Measurements from ENCODE around the gene VSIG4. TPM values are rescaled to one million over a fixed set of nuclear protein-coding genes. Genes with fewer than 3 reads are reported as not detected.

VSIG4 gene
- total RNA-seq, 2 donors from 2014 or later = 14.5 to 31.5 TPM

DNA sequence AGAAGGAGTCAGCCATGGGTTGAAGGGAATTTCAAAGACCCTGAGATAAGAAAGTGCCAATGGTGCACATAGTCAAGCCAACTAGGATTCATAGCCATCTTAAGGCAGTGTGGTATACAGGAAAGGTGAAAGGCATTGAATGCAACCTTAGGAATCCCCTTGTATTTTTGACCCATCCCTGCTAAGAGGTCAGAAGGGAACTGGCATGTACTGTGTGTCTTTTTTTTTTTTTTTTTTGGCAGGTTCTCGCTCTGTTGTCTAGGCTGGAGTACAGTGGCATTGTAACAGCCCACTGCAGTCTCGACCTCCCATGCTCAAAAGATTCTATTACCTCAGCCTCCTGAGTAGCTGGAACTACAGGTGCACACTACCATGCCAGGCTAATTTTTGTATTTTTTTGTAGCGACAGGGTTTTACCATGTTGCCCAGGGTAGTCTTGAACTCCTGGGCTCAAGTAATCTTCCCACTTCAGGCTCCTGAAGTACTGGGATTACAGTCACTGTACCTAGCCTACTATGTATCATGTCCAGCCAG lies 40.8 kb downstream of the VSIG4 start:
- Histone ChIP-seq H3K9me3 (no peaks in the 10 kb centered on the region), H3K27ac (no peak overlapping the region), H3K4me3 (no peak overlapping the region), H3K27me3 (replicated peaks; ENCODE audit: insufficient read depth) (no peaks in the 10 kb centered on the region), H3K36me3 (no peaks in the 10 kb centered on the region), H3K4me1 (replicated peaks) (no peaks in the 10 kb centered on the region)
- intact Hi-C loops (cut with DNase I) = no loop called here
- WGBS = 95% methylated on average over 3 of the region's 3 CpGs
- DNase-seq (ENCODE audit: low spot score) = no peak
- no peak for TF ChIP-seq POLR2A (IDR thresholded peaks at IDR 0.05)
- no peak for TF ChIP-seq POLR2AphosphoS5 (IDR thresholded peaks at IDR 0.05)
- no peak for TF ChIP-seq CTCF (IDR thresholded peaks at IDR 0.05)

DNA sequence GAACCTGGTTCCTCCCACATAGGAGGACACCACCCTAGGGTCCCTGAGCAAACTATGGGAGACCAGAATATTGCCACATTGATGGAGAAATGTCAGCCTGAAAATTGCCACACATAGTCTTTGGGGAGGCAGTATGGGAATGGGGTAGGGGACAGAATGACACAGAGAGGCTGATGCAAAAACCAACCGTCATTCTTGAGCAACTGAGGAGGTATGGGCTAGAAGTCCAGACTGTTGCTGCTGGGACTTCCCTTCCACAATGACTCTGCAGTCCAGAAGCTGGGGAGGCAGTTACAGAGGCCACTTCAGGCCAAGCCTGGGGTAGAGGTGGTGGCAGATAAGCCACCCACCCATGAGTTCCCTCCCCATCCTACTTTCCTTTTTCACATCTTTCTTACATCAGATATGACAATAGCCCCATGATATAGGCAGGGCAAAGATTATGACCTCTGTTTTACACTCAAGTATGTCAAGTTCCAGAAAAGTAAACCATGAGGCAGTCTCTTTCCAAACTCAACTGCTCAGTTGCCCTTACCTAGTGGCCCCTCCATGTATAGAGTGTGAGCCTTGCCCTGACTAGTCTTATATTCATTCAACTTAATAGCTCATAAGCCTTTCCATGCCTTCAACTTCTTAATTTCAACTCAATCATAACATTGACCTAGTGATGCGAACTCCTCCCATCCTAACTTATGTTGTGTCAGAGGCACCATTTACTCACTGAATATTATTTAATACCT lies 41.7 kb downstream of the VSIG4 start:
- Histone ChIP-seq H3K4me3 (no peak overlapping the region), H3K4me1 (replicated peaks) (no peaks in the 10 kb centered on the region), H3K27ac (no peak overlapping the region), H3K9me3 (no peaks in the 10 kb centered on the region), H3K36me3 (no peaks in the 10 kb centered on the region), H3K27me3 (replicated peaks; ENCODE audit: insufficient read depth) (no peaks in the 10 kb centered on the region)
- 83% methylated on average over 2 of the region's 2 CpGs for WGBS
- DNase-seq (ENCODE audit: low spot score) = no peak
- TF ChIP-seq POLR2A (IDR thresholded peaks at IDR 0.05) (no peak), POLR2AphosphoS5 (IDR thresholded peaks at IDR 0.05) (no peak), CTCF (IDR thresholded peaks at IDR 0.05) (no peak)
- intact Hi-C loops (cut with DNase I) = no loop called here

GRCh38 chrX:65994519-65995506 lies 45.1 kb downstream of the VSIG4 start:
- TF ChIP-seq POLR2A (IDR thresholded peaks at IDR 0.05) = no peak
- no peak for TF ChIP-seq CTCF (IDR thresholded peaks at IDR 0.05)

DNA sequence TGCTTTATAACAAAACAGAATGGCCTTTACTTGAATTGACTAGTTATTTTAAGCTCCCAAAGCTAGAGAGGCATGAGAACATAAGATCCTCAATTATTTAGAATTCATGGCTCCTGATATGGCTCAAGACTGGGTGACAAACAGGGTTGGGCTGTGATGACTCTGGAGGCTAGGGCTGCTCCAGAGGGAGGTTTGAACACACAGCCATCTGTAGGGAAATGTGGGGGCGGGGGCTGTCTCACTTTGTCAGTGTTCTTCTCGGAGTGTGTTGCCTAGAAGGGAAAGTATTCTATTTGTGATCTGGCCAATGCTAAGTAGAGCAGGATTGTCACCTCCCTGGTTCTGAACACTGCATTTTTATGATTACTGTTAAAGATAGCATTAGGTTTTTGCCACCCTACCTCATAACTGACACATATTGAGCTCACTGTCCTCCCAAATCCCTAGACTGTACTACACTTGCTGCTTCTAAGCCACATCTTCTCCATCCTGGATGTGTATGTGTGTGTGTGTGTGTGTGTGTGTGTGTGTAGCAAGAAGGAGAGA lies 45.9 kb downstream of the VSIG4 start:
- Histone ChIP-seq H3K4me1 (replicated peaks) (no peaks in the 10 kb centered on the region), H3K27me3 (replicated peaks; ENCODE audit: insufficient read depth) (no peaks in the 10 kb centered on the region), H3K9me3 (no peaks in the 10 kb centered on the region), H3K27ac (no peak overlapping the region), H3K36me3 (no peaks in the 10 kb centered on the region), H3K4me3 (no peak overlapping the region)
- TF ChIP-seq CTCF (IDR thresholded peaks at IDR 0.05) = no peak
- no peak for TF ChIP-seq POLR2AphosphoS5 (IDR thresholded peaks at IDR 0.05)
- TF ChIP-seq POLR2A (IDR thresholded peaks at IDR 0.05) = no peak
- no peak for DNase-seq (ENCODE audit: low spot score)
- 79% methylated on average over 2 of the region's 2 CpGs for WGBS
- intact Hi-C loops (cut with DNase I) = no loop called here

More at GRCh38 chrX:65994519-65995506, 45.1 kb downstream of the VSIG4 start:
- WGBS = 91% methylated on average over 3 of the region's 3 CpGs
- Histone ChIP-seq H3K4me3 (no peak overlapping the region), H3K9me3 (no peaks in the 10 kb centered on the region), H3K4me1 (replicated peaks) (no peaks in the 10 kb centered on the region), H3K27me3 (replicated peaks; ENCODE audit: insufficient read depth) (no peaks in the 10 kb centered on the region), H3K27ac (no peak overlapping the region), H3K36me3 (no peaks in the 10 kb centered on the region)
- intact Hi-C loops (cut with DNase I) = no loop called here
- no peak for DNase-seq (ENCODE audit: low spot score)
